HL-60 (cell line): ENCODE results near the gene SORL1.

Experiments used
- POLR2AphosphoS5 ChIP-seq: IDR thresholded peaks from 2 replicates; pipeline ENCODE4 v1.6.1; 2012; ENCODE audit warnings: low read depth
- TF ChIP-seq, protein P1 (sequence below): IDR thresholded peaks from one replicate; pipeline ENCODE4 v1.5.1; 2011; ENCODE audit warnings: low read length, control low read depth, inconsistent platforms; ENCODE audit not compliant: insufficient read depth

GRCh38 chr11:121405646-121406045, 46.5 kb upstream of the SORL1 start:
- TF ChIP-seq, protein P1, sequence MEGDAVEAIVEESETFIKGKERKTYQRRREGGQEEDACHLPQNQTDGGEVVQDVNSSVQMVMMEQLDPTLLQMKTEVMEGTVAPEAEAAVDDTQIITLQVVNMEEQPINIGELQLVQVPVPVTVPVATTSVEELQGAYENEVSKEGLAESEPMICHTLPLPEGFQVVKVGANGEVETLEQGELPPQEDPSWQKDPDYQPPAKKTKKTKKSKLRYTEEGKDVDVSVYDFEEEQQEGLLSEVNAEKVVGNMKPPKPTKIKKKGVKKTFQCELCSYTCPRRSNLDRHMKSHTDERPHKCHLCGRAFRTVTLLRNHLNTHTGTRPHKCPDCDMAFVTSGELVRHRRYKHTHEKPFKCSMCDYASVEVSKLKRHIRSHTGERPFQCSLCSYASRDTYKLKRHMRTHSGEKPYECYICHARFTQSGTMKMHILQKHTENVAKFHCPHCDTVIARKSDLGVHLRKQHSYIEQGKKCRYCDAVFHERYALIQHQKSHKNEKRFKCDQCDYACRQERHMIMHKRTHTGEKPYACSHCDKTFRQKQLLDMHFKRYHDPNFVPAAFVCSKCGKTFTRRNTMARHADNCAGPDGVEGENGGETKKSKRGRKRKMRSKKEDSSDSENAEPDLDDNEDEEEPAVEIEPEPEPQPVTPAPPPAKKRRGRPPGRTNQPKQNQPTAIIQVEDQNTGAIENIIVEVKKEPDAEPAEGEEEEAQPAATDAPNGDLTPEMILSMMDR, result no peak
- TF ChIP-seq POLR2AphosphoS5, result no peak
